ENCODE results near the gene USP43.

USP43 gene

GRCh38 chr17:9776911-9777310 is 131.6 kb downstream of the USP43 start:
- no peak for DNase-seq (ENCODE audit: low read depth, low spot score)
- H3K4me3 ChIP-seq (ENCODE audit: low read depth, low read length) = no peak overlapping the region
- CTCF ChIA-PET = no interaction called here
- POLR2A ChIA-PET = no interaction called here
- no peak for TF ChIP-seq CTCF (IDR thresholded peaks at IDR 0.05; ENCODE audit: insufficient read depth, low read length, missing control alignments)
